Hematopoietic multipotent progenitor cell treated with erythropoietin and hydrocortisone succinate and interleukin-3 and kit ligand, for 6 days (in vitro differentiated cells): ENCODE measurements around the gene ZNF100.
"Not testable (repeated sequence)": the region's sequence is repeated elsewhere in the genome, so short reads cannot be mapped to it uniquely, and the experiment has no call there.

ENCODE experiments used
- DNase-seq: peaks from one replicate; pipeline ENCODE4 v3.0.0-alpha.2; 2015

The ZNF100 gene

GRCh38 chr19:21699197-21699596 is 68.2 kb downstream of the ZNF100 start:
- no peak for DNase-seq

DNA sequence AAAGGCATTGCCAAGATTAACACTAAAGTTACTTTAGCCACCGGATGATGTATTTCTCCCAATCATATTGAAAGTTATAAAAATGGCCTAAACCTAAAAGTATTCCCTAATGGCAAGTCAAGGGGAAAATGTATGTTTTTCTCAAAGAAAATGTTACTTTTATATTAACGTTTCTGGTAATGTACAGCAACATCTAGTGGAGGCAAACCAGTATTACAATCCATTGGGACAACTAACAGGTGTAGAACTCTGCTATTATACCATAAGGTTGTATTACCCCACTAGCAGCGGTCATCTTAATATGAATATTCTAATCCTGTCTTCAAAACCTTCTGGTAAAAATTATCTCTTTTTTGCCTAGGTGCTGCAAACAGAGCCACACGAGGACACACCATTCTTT is 69.2 kb downstream of the ZNF100 start:
- peak; percentile 79 for DNase-seq

- no peak for DNase-seq
Observed at GRCh38 chr19:21697698-21698097, 69.7 kb downstream of the ZNF100 start.

- peak; percentile 47 for DNase-seq
Observed at GRCh38 chr19:21694171-21694906, 73.0 kb downstream of the ZNF100 start.

DNA sequence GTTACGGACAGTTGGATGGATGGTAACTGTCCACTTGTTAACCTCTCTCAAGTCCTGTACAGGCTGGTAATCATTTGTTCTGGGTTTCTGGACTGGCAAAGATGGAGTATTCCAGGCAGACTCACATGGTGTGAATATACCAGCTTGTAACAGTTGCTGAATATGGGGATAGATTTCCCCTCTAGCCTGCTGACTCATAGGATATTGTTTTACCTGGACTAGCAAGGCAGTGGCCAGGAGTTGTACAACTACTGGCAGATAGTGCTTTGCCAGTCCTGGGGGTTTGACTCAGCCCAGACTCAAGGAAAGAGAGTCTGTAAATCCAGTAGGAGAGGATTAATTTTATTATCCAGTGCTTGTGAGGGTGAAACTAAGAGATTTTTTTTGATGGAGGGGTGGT is 74.0 kb downstream of the ZNF100 start:
- DNase-seq, result no peak

DNA sequence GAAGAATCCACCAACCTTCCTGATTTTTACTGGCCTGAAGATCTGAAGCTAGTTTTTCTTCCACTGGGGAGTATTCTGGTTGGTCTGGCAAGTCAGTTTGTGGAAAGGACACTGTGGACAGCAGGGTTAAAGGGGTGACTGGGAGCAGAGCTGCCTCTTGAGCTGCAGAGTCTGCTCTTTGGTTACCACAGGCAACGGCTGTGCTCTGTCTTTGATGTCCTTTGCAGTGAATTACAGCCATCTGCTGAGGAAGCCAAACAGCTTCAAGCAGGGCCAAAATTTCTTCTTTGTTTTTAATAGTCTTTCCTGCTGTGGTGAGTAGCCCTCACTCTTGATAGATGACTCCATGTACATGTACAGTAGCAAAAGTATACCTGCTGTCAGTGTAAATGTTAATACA is 75.7 kb downstream of the ZNF100 start:
- no peak for DNase-seq

GRCh38 chr19:21688464-21688863 is 78.9 kb downstream of the ZNF100 start:
- no peak for DNase-seq

GRCh38 chr19:21680671-21681070 is 86.7 kb downstream of the ZNF100 start:
- peak; percentile 10 for DNase-seq

- DNase-seq, result no peak
Observed at GRCh38 chr19:21680026-21680425, 87.4 kb downstream of the ZNF100 start.

- peak; percentile 54 for DNase-seq
Observed at GRCh38 chr19:21677696-21678418, 89.5 kb downstream of the ZNF100 start.

DNA sequence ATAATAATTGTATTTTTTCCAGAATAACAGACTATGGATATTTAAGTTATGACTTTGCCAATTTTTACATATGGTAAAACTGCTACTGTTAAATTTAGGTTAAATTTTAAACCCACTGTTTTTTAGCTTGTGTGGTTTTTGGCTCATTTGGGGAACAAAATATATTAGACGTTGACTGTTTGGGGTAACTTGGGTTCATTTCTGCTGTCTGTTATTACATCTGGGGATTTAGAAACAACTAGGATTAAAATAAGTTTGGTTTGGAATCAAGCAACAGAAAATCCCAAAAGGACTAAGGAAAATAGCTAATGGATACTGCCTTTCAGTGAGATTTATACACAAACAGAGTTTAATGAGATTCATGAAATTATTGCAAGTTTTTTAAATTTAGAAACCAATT is 92.9 kb downstream of the ZNF100 start:
- DNase-seq, result no peak

- not testable (repeated sequence) for DNase-seq
Observed at GRCh38 chr19:21673479-21673878, 93.9 kb downstream of the ZNF100 start.
